GM19099 (cell line): ENCODE data around the gene CIAPIN1.
A peak's percentile ranks its signal among the peaks of the same experiment; 100 is the strongest.

Experiments
- POLR2A ChIP-seq: IDR thresholded peaks from 3 replicates; pipeline ENCODE4 v1.6.1; 2011; ENCODE audit warnings: low read depth; ENCODE audit not compliant: insufficient read length; ENCODE audit errors: extremely low read depth

CIAPIN1 gene

DNA sequence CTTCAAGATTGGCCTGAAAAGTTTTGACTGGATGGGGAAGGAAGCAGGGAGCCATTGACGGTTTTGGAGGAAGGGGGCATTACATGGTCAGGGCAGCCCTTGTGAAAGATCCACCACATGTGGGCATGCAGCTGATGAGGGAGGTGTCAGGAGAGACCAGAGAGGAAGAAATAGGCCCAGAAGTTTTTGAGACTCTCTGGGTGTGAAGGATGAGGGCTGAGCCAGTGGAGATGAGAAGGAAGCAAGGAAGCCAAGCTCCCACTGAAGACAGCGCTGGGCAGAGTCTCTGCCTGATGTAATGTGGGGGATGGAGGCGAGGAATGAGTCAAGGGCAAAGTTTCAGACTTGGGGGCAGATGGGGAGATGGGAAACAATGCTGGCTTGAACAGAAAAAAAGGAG is 42.1 kb downstream of the CIAPIN1 start:
- TF ChIP-seq POLR2A, result no peak

DNA sequence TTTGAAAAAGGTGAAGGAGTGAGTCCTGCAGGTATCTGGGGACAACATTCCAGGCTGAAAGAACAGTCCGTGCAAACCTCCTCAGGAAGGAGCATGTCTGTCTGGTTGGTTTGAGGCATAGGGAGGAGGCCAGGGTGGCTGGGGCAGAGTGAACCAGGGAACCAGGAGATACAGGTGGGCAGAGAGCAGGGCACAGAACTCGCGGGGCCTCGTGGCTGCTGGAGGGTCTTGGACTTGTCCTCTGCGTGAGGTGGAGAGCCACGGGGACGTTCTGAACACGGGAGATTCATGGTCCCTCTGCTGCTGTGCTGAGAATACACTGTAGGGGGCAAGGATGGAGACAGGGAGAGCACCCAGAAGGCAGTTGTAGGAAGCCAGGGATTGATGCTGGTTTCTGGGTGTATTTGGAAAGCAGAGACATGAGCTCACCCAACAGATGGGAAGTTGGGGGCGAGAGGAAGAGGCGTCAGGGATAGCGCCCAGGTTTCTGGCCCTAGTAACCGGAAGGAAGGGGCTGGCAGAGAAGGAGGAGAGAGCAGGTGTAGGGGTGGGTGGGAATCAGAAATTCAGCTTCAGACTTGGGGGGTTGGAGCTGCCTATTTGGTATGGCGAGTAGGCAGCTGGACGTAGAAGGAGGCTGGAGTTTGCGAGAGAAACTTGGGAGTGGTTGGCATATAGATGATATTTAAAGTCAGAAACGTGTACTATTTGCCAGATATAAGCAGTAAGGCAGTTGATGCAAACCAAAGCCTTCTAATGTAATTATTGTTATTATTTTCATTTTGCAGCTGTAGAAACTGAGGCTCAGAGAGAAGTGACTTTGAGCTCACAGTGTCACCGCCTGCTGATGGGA is 43.0 kb downstream of the CIAPIN1 start, which contains the start of gene CCL17:
Gene CCL17, plus strand, starts transcription at position 803 of the 853 bp plus-strand sequence. CDS start 9,166 bp downstream, outside the sequence.
- no peak for TF ChIP-seq POLR2A

DNA sequence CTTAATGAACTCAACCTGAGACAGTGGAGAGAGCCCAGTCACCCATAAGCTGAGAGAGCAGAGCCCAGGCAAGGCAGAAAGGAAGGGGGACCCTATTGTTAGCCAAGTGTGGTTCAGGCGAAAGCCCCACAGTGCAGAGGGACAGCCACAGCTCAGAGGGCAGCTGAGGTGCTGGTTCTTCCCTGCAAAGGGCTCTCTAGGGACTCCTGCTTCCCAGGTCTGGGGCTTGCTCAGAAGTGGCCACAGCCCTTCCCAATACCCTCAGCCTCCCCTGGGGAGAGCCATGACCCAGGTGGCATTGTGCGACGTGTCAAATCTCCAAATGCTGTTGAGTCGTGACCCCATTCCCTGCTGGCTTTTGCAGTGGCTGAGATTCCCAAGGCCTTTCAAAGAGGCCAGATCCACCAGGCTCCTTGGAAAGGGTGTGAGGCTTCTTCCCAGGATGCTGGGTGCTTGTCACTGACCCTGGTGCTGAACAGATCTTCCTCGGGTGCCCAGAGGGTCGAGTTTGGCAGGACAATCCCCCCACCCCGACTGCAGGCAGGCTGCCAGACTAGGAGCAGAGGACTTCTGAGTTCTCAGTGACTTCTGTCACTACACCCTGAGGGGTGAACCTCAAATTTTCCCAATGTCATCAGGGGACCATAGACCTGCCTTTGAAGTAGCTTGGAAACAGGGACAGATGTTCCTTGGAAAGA is 45.1 kb downstream of the CIAPIN1 start:
- no peak for TF ChIP-seq POLR2A

DNA sequence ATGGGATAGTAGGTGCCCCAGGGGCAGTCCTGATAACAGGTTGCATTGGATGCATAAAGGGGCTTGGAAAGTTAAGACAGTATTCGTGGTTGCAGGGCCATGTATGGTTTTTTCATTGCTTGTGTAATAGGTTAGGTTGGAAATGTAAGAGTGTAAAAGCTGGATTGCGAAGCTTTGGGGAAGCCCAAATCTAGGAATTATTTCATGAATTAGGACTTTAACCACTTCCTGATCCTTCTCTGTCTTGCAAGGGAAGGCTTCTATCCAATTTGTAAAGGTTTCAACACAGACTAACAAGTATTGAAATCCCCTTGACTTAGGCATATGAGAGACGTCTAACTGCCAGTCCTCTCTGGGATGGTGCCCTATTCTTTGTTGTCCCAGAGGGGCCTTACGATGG is 50.4 kb downstream of the CIAPIN1 start:
- TF ChIP-seq POLR2A, result no peak

DNA sequence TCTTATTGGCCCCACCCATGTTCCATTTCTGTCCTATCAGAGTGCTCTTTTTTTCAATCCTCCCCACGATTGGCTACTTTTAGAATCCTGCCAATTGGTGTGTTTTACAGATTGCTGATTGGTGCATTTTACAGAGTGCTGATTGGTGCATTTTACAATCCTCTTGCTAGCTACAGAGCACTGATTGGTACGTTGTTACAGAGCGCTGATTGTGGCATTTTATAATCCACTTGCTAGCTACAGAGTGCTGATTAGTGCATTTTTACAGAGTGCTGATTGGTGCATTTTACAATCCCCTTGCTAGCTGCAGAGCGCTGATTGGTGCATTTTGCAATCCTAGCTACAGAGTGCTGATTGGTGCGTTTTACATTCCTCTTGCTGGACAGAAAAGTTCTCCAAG is 52.2 kb downstream of the CIAPIN1 start:
- TF ChIP-seq POLR2A, result no peak

DNA sequence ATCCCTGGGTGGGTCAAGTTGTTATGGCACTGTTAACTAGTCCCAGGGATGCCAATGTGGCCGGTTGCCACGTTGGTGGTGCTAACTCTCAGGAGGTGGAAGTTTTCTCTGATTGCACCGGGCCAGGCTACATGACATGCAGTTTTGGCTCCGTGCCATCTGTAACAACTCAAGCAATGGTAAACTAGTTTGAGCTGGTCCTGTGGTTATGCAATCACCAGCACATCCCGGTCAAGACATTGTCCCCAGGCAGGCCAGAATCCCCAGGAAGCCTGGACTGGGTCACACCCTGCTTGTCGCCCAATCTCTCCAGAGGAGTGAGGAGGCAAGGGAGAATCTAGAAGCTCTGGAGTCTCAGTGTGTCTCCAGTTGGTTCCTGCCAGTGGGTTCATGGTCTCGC is 52.7 kb downstream of the CIAPIN1 start:
- no peak for TF ChIP-seq POLR2A

DNA sequence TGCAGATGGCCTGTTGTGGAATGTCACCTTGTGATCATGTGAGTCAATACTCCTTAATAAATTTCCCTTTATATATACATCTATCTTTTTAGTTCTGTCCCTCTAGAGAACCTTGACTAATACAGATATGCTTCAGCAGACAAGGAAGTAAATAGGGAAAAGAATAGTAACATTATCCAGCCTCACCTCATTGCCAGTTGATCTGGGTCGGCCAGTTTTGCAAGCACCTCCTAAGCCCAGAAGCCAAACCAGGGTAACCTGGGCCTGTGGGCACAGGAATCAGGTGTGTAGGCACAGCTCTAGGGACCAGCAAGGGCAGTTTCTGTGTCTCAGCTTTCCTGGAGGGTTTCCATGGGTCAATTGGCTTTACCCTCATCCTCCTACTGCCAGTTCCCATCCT is 54.5 kb downstream of the CIAPIN1 start:
- no peak for TF ChIP-seq POLR2A

DNA sequence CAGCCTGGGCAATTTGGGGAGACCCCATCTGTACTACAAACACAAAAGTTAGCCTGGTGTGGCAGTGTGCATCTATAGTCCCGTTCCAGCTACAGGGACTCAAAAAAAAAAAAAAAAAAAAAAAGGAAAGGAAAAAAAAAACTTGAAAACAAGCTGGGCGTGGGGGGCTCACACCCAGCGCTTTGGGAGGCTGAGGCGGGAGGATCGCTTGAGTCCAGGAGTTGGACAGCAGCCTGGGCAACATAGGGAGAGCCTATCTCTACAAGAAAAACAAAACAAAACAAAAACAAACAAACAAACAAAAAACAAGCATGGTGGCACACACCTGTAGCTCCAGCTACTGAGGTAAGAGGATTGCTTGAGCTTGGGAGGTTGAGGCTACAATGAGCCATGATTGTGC is 55.5 kb downstream of the CIAPIN1 start:
- TF ChIP-seq POLR2A, result no peak

DNA sequence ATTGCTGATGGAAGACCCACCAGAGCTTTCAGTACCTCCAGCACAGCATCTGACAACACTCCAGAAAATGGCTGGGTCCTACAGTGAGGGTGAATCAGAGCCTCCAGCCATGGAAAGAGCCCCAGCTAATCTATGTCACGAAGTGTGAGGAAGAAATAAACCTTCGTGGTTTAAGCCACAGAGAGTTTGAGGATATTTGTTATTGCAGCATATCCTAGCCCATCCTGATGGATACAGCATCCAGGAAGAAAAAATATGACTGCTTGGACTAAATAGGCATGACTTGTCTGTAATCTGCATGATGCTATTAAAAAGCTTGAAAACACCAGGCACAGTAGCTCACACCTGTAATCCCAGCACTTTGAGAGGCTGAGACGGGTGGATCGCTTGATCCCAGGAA is 55.9 kb downstream of the CIAPIN1 start:
- TF ChIP-seq POLR2A, result no peak

DNA sequence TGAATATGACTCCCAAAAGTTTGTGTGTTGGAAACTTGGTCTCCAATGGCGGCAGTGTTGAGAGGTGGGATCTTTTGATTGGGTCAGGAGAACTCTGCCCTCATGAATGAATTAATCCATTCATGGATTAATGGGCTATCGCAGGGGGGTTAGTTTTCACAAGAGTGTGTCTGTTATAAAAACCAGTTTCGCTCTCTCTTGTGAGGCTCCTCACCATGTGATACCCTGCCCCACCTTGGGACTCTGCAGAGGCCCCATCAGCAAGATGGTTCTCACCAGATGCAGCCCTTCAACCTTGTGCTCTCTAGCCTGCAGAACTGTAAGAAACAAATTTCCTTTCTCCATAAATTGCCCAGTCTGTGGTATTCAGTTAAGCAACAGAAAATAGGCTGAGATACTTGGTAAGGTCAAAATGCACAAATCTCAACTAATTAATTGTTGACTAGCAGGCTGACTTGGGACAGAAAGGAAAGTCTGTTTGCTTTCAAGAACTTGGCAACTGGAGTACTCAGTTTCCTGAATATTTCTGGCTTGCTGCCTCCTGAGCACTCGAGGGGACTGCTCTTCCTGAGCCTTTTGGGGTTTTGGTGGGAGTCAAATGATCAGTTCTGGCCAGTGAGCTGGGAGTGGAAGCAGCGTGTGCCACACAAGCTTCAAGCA is 56.4 kb downstream of the CIAPIN1 start:
- no peak for TF ChIP-seq POLR2A

DNA sequence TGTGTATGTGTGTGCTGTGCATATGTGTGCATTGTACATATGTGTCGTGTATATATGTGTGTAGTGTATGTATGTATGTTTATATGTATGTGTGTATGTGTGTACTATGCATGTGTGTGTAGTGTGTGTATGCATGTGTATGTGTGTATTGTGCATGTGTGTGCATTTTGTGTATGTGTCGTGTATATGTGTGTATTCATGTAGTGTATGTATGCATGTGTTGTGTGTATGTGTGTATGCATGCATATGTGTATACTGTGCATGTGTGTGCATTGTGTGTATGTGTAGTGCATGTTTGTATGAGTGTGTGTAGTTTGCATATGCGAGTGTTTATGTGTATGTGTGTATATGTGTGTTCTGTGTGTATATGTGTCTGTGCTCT is 58.1 kb downstream of the CIAPIN1 start:
- TF ChIP-seq POLR2A, result no peak

DNA sequence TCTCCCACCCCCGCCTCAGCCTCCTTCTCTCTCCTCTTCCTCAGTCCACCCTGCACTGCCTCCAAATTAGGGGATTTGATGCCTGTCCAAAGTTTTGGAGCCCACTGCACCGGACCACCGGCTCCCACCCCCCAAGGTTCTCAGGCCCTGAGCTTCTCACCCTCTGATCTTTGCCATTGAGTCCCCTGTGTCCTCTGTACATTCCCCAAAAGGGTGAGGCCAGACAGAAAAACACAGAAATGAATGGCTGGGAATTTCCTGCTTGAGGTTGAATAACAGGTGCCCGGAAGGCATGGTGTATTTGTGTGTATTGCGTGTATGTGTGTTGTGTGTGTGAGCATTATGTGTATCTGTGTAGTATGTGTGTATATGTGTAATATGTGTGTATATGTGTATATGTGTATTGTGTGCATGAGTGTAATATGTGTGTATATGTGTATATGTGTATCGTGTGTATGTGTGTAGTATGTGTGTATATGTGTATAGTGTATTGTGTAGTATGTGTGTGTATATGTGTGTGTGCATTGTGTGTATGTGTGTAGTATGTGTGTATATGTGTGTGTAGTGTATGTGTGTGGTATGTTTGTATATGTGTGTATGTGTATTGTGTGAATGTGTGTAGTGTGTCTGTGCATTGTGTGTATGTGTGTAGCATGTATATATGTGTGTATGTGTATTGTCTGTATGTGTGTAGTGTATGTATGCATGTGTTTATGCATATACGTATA is 58.7 kb downstream of the CIAPIN1 start:
- TF ChIP-seq POLR2A, result no peak

DNA sequence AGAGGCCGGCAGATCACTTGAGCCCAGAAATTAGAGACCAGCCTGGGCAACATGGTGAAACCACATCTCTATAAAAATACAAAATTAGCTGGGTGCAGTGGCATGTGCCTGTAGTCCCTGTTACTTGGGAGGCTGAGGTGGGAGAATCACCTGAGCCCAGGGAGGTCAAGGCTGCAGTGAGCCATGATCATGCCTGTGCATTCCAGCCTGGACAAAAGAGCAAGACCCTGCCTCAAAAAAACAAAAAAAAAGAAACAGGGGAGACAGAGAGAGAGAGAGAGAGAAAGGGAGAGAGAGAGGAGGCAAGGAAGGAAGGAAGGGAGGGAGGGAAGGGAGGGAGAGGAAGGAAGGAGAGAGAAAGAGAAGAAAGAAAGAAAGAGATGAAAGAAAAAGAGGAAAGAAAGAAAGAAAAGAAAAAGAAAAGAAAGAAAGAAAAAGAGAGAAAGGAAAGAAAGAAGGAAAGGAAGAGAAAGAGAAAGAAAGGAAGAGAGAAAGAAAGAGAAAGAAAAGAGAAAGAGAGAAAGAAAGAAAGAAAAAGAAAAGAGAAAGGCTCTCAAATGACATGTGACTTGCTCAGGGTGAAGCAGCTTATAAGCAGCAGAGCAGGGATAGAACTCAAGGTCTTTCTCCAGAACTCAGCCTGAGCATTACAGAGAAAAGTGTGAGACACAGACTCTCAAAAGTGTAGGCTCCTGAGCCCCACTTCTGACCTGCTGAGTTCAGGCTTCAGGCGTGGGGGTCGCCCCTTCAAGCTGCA is 59.4 kb downstream of the CIAPIN1 start:
- TF ChIP-seq POLR2A, result peak; percentile 30

DNA sequence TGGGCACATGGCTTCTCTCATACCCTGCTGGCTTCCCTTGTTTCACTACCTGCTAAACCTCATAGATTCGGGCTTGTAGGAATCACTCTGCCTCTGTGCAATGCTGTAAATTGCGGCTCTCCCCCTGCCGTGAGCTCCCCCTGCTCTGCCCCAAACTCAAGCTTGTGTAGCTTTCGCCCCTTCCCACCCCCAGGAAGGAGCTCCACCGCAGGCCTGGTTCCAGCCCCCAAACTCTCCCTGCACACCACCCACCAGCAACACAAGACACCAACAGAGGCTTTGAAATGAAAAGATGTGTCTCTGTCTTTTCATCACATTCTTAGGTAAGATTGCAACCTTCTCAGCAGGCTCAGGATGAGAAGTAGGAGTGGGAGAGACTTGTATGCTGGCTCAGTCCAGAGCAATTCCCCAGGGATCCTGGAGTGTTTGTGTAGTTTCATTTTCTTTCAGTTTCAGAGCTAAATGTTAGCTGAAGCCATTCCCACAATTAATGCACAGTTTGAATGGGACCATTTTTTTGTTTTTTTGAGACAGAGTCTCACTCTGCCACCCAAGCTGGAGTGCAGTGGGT is 60.7 kb downstream of the CIAPIN1 start:
- TF ChIP-seq POLR2A, result no peak
